ENCODE measurements around the gene FAM227B.

GRCh38 chr15:49330166-49330565, 290.5 kb downstream of the FAM227B start:
- TF ChIP-seq, protein P1, sequence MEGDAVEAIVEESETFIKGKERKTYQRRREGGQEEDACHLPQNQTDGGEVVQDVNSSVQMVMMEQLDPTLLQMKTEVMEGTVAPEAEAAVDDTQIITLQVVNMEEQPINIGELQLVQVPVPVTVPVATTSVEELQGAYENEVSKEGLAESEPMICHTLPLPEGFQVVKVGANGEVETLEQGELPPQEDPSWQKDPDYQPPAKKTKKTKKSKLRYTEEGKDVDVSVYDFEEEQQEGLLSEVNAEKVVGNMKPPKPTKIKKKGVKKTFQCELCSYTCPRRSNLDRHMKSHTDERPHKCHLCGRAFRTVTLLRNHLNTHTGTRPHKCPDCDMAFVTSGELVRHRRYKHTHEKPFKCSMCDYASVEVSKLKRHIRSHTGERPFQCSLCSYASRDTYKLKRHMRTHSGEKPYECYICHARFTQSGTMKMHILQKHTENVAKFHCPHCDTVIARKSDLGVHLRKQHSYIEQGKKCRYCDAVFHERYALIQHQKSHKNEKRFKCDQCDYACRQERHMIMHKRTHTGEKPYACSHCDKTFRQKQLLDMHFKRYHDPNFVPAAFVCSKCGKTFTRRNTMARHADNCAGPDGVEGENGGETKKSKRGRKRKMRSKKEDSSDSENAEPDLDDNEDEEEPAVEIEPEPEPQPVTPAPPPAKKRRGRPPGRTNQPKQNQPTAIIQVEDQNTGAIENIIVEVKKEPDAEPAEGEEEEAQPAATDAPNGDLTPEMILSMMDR (conservative IDR thresholded peaks at IDR 0.05 in 1 of 2, IDR thresholded peaks at IDR 0.05 in 1 of 2; ENCODE audit: low read depth in 1 of 2, low read length in 2 of 2), result no peak
- TF ChIP-seq EZH2 (IDR thresholded peaks at IDR 0.05; ENCODE audit: low read length, missing control alignments), result no peak
